Liver (tissue), 3 donors: ENCODE measurements around the gene OBP2A.

Experiments used
- ATF3 ChIP-seq: IDR thresholded peaks from 2 replicates; pipeline ENCODE4 v1.6.1; 2016; ENCODE audit warnings: antibody characterized with exemption
- EGR1 ChIP-seq, 2 donors: IDR thresholded peaks; 2 replicates each; pipeline ENCODE4 v1.6.1; 2016 to 2018; ENCODE audit warnings: antibody characterized with exemption in 2 of 2, low read depth in 2 of 2
- GABPA ChIP-seq, 2 donors: IDR thresholded peaks in 1 of 2; conservative IDR thresholded peaks in 1 of 2; 2 replicates each; pipeline ENCODE4 v1.6.1; 2016; ENCODE audit warnings: antibody characterized with exemption in 2 of 2, mild to moderate bottlenecking in 1 of 2, moderate library complexity in 1 of 2
- HNF4A ChIP-seq, 2 donors: conservative IDR thresholded peaks; 2 replicates each; pipeline ENCODE4 v1.6.1; 2016; ENCODE audit warnings: antibody characterized with exemption in 2 of 2, mild to moderate bottlenecking in 2 of 2
- HNF4G ChIP-seq: IDR thresholded peaks from 2 replicates; pipeline ENCODE4 v1.6.1; 2016; ENCODE audit warnings: antibody characterized with exemption
- JUND ChIP-seq, 2 donors: IDR thresholded peaks; 2 replicates each; pipeline ENCODE4 v1.6.1; 2016; ENCODE audit warnings: antibody characterized with exemption in 2 of 2
- RAD21 ChIP-seq, 2 donors: IDR thresholded peaks; 2 replicates each; pipeline ENCODE4 v1.6.1; 2016; ENCODE audit warnings: antibody characterized with exemption in 2 of 2, mild to moderate bottlenecking in 2 of 2
- RXRA ChIP-seq, 2 donors: IDR thresholded peaks; 2 replicates each; pipeline ENCODE4 v1.6.1; 2017 to 2018; ENCODE audit warnings: antibody characterized with exemption in 2 of 2, mild to moderate bottlenecking in 1 of 2
- SP1 ChIP-seq: IDR thresholded peaks from 2 replicates; pipeline ENCODE4 v1.6.1; 2018; ENCODE audit warnings: antibody characterized with exemption, mild to moderate bottlenecking
- TAF1 ChIP-seq: conservative IDR thresholded peaks from 2 replicates; pipeline ENCODE4 v1.6.1; 2016; ENCODE audit warnings: antibody characterized with exemption, mild to moderate bottlenecking
- YY1 ChIP-seq: IDR thresholded peaks from 2 replicates; pipeline ENCODE4 v1.6.1; 2016; ENCODE audit warnings: antibody characterized with exemption, mild to moderate bottlenecking
- TF ChIP-seq, protein P1 (sequence below): fragments of 150-350 bp; IDR thresholded peaks from 2 replicates; pipeline ENCODE4 v1.5.1; 2017; ENCODE audit warnings: improper control_type of control experiment, low read depth, low read length; ENCODE audit not compliant: missing input control
- TF ChIP-seq, protein P2 (sequence below): IDR thresholded peaks from 2 replicates; pipeline ENCODE4 v1.6.1; 2016; ENCODE audit warnings: antibody characterized with exemption, mild to moderate bottlenecking
- TF ChIP-seq, protein P3 (sequence below): IDR thresholded peaks from 2 replicates; pipeline ENCODE4 v1.6.1; 2016; ENCODE audit warnings: antibody characterized with exemption
- donor health status: healthy.
- donor health status: healthy.

DNA sequence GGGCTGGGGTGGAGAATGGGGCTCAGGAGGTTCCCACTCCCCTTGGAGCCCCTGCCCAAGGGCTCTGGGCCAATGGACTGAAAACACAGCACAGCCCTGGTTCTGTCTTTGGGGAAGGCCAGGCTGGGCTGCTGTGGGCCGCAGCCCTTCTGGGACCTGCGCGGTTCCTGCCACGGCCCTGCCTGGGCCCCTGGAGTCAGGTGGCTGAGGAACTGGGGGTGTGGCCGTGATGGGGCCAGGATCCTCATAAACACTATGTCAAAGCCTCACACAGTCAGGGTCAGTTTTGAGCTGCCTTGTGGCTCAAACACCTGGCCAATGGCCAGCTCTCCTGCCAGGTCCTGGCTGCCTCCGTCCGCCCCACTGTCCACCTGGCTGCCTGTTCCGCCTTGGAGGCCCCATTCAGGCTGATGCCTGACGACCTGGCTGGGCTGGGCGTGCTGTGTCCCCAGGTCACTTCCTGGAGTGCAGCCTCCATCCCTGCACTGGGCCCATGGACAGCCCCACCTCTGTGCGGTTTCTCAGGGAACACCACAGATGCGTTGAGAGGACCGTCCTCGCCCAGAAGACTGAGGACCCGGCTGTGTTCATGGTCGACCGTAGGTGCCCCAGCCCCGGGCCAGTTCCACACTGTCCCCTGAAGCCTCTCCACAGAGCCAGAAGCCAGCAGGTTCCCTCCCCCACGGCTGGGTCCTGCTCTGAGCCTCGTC, 43.1 kb downstream of the OBP2A start:
- TF ChIP-seq, protein P1, sequence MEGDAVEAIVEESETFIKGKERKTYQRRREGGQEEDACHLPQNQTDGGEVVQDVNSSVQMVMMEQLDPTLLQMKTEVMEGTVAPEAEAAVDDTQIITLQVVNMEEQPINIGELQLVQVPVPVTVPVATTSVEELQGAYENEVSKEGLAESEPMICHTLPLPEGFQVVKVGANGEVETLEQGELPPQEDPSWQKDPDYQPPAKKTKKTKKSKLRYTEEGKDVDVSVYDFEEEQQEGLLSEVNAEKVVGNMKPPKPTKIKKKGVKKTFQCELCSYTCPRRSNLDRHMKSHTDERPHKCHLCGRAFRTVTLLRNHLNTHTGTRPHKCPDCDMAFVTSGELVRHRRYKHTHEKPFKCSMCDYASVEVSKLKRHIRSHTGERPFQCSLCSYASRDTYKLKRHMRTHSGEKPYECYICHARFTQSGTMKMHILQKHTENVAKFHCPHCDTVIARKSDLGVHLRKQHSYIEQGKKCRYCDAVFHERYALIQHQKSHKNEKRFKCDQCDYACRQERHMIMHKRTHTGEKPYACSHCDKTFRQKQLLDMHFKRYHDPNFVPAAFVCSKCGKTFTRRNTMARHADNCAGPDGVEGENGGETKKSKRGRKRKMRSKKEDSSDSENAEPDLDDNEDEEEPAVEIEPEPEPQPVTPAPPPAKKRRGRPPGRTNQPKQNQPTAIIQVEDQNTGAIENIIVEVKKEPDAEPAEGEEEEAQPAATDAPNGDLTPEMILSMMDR, result no peak
- TF ChIP-seq HNF4A (conservative IDR thresholded peaks at IDR 0.05) (no peak), RXRA (IDR thresholded peaks at IDR 0.05) (no peak), ATF3 (no peak), HNF4G (no peak), JUND (IDR thresholded peaks at IDR 0.05) (no peak), YY1 (no peak), TAF1 (no peak), RAD21 (IDR thresholded peaks at IDR 0.05) (no peak), SP1 (no peak), GABPA (IDR thresholded peaks at IDR 0.05 in 1 of 2, conservative IDR thresholded peaks at IDR 0.05 in 1 of 2) (no peak), EGR1 (IDR thresholded peaks at IDR 0.05; ENCODE audit: low read depth in 2 of 2) (no peak)
- TF ChIP-seq, protein P2, sequence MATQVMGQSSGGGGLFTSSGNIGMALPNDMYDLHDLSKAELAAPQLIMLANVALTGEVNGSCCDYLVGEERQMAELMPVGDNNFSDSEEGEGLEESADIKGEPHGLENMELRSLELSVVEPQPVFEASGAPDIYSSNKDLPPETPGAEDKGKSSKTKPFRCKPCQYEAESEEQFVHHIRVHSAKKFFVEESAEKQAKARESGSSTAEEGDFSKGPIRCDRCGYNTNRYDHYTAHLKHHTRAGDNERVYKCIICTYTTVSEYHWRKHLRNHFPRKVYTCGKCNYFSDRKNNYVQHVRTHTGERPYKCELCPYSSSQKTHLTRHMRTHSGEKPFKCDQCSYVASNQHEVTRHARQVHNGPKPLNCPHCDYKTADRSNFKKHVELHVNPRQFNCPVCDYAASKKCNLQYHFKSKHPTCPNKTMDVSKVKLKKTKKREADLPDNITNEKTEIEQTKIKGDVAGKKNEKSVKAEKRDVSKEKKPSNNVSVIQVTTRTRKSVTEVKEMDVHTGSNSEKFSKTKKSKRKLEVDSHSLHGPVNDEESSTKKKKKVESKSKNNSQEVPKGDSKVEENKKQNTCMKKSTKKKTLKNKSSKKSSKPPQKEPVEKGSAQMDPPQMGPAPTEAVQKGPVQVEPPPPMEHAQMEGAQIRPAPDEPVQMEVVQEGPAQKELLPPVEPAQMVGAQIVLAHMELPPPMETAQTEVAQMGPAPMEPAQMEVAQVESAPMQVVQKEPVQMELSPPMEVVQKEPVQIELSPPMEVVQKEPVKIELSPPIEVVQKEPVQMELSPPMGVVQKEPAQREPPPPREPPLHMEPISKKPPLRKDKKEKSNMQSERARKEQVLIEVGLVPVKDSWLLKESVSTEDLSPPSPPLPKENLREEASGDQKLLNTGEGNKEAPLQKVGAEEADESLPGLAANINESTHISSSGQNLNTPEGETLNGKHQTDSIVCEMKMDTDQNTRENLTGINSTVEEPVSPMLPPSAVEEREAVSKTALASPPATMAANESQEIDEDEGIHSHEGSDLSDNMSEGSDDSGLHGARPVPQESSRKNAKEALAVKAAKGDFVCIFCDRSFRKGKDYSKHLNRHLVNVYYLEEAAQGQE, result no peak
- TF ChIP-seq, protein P3, sequence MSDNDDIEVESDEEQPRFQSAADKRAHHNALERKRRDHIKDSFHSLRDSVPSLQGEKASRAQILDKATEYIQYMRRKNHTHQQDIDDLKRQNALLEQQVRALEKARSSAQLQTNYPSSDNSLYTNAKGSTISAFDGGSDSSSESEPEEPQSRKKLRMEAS, result no peak
